H1 (cell line): ENCODE data around the gene DIPK1A. TPM values are rescaled to one million over a fixed set of nuclear protein-coding genes. Genes with fewer than 3 reads are reported as not detected.

Source experiments
- CTCF ChIA-PET: fragments of 300-600 bp; sonication (Branson Sonifier 250); formaldehyde crosslinking; loops from one replicate; lab custom pipeline; 2021; ENCODE audit not compliant: partially characterized antibody; lab: Charles Lee
- POLR2A ChIA-PET: fragments of 300-600 bp; sonication (Branson Sonifier 250); formaldehyde crosslinking; loops from one replicate; lab custom pipeline; 2021; ENCODE audit warnings: inconsistent platforms; ENCODE audit not compliant: partially characterized antibody; lab: Charles Lee
- DNase-seq, 2 experiments: peaks; one replicate each; pipeline versions ENCODE4 v3.0.0 to v3.0.0-alpha.2; 2010 to 2022; ENCODE audit warnings: low spot score in 2 of 2, low read depth in 1 of 2, mixed read lengths in 1 of 2
- FAIRE-seq: peaks from 2 replicates; lab custom pipeline; 2011; peaks lifted over from hg19 to GRCh38; lab: Jason Lieb, UNC
- H2AFZ ChIP-seq: 2 replicates; pipeline ENCODE4 v1.8.1; 2012; ENCODE audit warnings: low read length, inconsistent platforms
- H2AK5ac ChIP-seq: 2 replicates; pipeline ENCODE4 v1.6.1; 2013; ENCODE audit warnings: low read depth, low read length
- H2BK120ac ChIP-seq: replicated peaks from 2 replicates; pipeline ENCODE3; 2013; ENCODE audit warnings: low read depth, low read length, inconsistent platforms
- H2BK12ac ChIP-seq: 2 replicates; pipeline ENCODE4 v1.6.1; 2013; ENCODE audit warnings: low read depth, low read length
- H2BK15ac ChIP-seq: 2 replicates; pipeline ENCODE4 v1.6.1; 2013; ENCODE audit warnings: low read length
- H2BK20ac ChIP-seq: 2 replicates; pipeline ENCODE4 v1.6.1; 2013; ENCODE audit warnings: low read length
- H2BK5ac ChIP-seq: 2 replicates; pipeline ENCODE4 v1.6.1; 2013; ENCODE audit warnings: low read depth, low read length
- H3K14ac ChIP-seq: 2 replicates; pipeline ENCODE4 v1.6.1; 2013; ENCODE audit warnings: inconsistent platforms; ENCODE audit not compliant: insufficient read length
- H3K18ac ChIP-seq: 2 replicates; pipeline ENCODE4 v1.6.1; 2013; ENCODE audit warnings: low read length; ENCODE audit errors: extremely low read depth
- H3K23ac ChIP-seq: 2 replicates; pipeline ENCODE4 v1.6.1; 2013; ENCODE audit warnings: inconsistent platforms; ENCODE audit not compliant: insufficient read length
- H3K23me2 ChIP-seq: 2 replicates; pipeline ENCODE4 v1.6.1; 2013; ENCODE audit warnings: low read depth, low read length
- H3K27ac ChIP-seq: 2 replicates; pipeline ENCODE4 v1.6.1; 2011; ENCODE audit warnings: low read depth, low read length, inconsistent platforms
- H3K27me3 ChIP-seq, 4 experiments: replicated peaks in 1 of 4; 1 replicate in 1 of 4; 2 replicates in 3 of 4; pipeline versions ENCODE4 v1.6.1 to v1.8.1; 2011 to 2013; ENCODE audit warnings: low read length in 3 of 4, mild to moderate bottlenecking in 3 of 4, inconsistent platforms in 2 of 4, mixed read lengths in 2 of 4, moderate library complexity in 1 of 4; ENCODE audit not compliant: control insufficient read depth in 3 of 4, insufficient read depth in 3 of 4; ENCODE audit errors: extremely low read depth in 1 of 4
- H3K36me3 ChIP-seq, 4 experiments: 2 replicates each; pipeline versions ENCODE4 v1.6.1 to v1.8.1; 2011 to 2013; ENCODE audit warnings: mild to moderate bottlenecking in 4 of 4, low read length in 3 of 4, moderate library complexity in 2 of 4, control low read depth in 1 of 4, inconsistent platforms in 1 of 4; ENCODE audit not compliant: insufficient read depth in 4 of 4, control insufficient read depth in 2 of 4
- H3K4ac ChIP-seq: replicated peaks from 2 replicates; pipeline ENCODE3; 2013; ENCODE audit warnings: low read length, low read depth, mixed read lengths, inconsistent platforms; ENCODE audit not compliant: insufficient read length
- H3K4me1 ChIP-seq, 4 experiments: replicated peaks in 1 of 4; 1 replicate in 1 of 4; 2 replicates in 3 of 4; pipeline versions ENCODE4 v1.6.1 to v1.8.1; 2011 to 2013; ENCODE audit warnings: low read length in 3 of 4, inconsistent platforms in 2 of 4, mixed read lengths in 1 of 4; ENCODE audit not compliant: insufficient read depth in 4 of 4, control insufficient read depth in 3 of 4
- H3K4me2 ChIP-seq, 2 experiments: 2 replicates each; pipeline versions ENCODE4 v1.6.1 to v1.8.1; 2011 to 2013; ENCODE audit warnings: low read depth in 2 of 2, low read length in 2 of 2, control low read depth in 1 of 2, inconsistent platforms in 1 of 2, mild to moderate bottlenecking in 1 of 2; ENCODE audit not compliant: insufficient read depth in 1 of 2
- H3K4me3 ChIP-seq, 4 experiments: fragments of 200-600, 300-600 bp in 1 of 4; sonication (generic), shearing (Covaris generic), sonication (Bioruptor Twin) in 1 of 4; 2 replicates each; pipeline versions ENCODE4 v1.5.1 to v1.8.1; 2011 to 2016; ENCODE audit warnings: low read length in 4 of 4, low read depth in 3 of 4, control low read depth in 2 of 4, inconsistent platforms in 2 of 4, mild to moderate bottlenecking in 2 of 4, mixed read lengths in 1 of 4, moderate library complexity in 1 of 4; ENCODE audit not compliant: insufficient read depth in 2 of 4; ENCODE audit errors: extremely low read depth in 1 of 4
- H3K56ac ChIP-seq: replicated peaks from 2 replicates; pipeline ENCODE3; 2013; ENCODE audit warnings: low read depth, mild to moderate bottlenecking, mixed read lengths, low read length, inconsistent platforms; ENCODE audit not compliant: insufficient read length
- H3K79me1 ChIP-seq: 2 replicates; pipeline ENCODE4 v1.6.1; 2013; ENCODE audit warnings: low read depth, low read length, control low read depth
- H3K79me2 ChIP-seq, 2 experiments: 2 replicates each; pipeline versions ENCODE4 v1.6.1 to v1.8.1; 2012 to 2013; ENCODE audit warnings: low read length in 2 of 2, mild to moderate bottlenecking in 2 of 2, inconsistent platforms in 1 of 2; ENCODE audit not compliant: insufficient read depth in 2 of 2, control insufficient read depth in 1 of 2
- H3K9ac ChIP-seq, 4 experiments: replicated peaks in 1 of 4; 1 replicate in 1 of 4; 2 replicates in 3 of 4; pipeline versions ENCODE4 v1.6.1 to v1.8.1; 2011 to 2013; ENCODE audit warnings: low read depth in 3 of 4, low read length in 3 of 4, control low read depth in 2 of 4, mild to moderate bottlenecking in 2 of 4, moderate library complexity in 2 of 4, inconsistent platforms in 1 of 4; ENCODE audit errors: extremely low read depth in 1 of 4
- H3K9me3 ChIP-seq, 2 experiments: 2 replicates each; pipeline versions ENCODE4 v1.6.1 to v1.8.1; 2012 to 2013; ENCODE audit warnings: mild to moderate bottlenecking in 2 of 2, moderate library complexity in 2 of 2, control low read depth in 1 of 2, inconsistent platforms in 1 of 2, low read depth in 1 of 2, low read length in 1 of 2, mixed read lengths in 1 of 2; ENCODE audit not compliant: insufficient read depth in 2 of 2
- H4K20me1 ChIP-seq, 2 experiments: replicated peaks in 1 of 2; 2 replicates each; pipeline versions ENCODE3 to v1.8.1; 2011 to 2013; ENCODE audit warnings: inconsistent platforms in 2 of 2, low read length in 2 of 2, mild to moderate bottlenecking in 1 of 2; ENCODE audit not compliant: insufficient read depth in 2 of 2, control insufficient read depth in 1 of 2
- H4K5ac ChIP-seq: 2 replicates; pipeline ENCODE4 v1.6.1; 2013; ENCODE audit warnings: low read length, low read depth, mixed read lengths, inconsistent platforms; ENCODE audit not compliant: insufficient read length
- H4K8ac ChIP-seq: 2 replicates; pipeline ENCODE4 v1.8.0; 2013; ENCODE audit warnings: mild to moderate bottlenecking, moderate library complexity, low read length, inconsistent platforms; ENCODE audit not compliant: insufficient read depth; ENCODE audit errors: extremely low read depth
- H4K91ac ChIP-seq: replicated peaks from 2 replicates; pipeline ENCODE3; 2013; ENCODE audit warnings: low read length, mixed read lengths, inconsistent platforms; ENCODE audit not compliant: insufficient read length
- ATF2 ChIP-seq: IDR thresholded peaks from 2 replicates; pipeline ENCODE4 v1.6.1; 2012; ENCODE audit warnings: low read length, inconsistent platforms
- POLR2AphosphoS5 ChIP-seq: IDR thresholded peaks from 2 replicates; pipeline ENCODE4 v1.6.1; 2011; ENCODE audit warnings: low read depth, low read length
- SIRT6 ChIP-seq: IDR thresholded peaks from one replicate; pipeline ENCODE4 v1.7.1; 2012; ENCODE audit warnings: low read length, inconsistent platforms
- SP2 ChIP-seq: IDR thresholded peaks from 2 replicates; pipeline ENCODE4 v1.6.1; 2012; ENCODE audit warnings: mild to moderate bottlenecking, low read length, inconsistent platforms
- WGBS, 2 experiments: shearing (Covaris generic) in 1 of 2; methylation state at CpG; one replicate each; pipeline versions ENCODE4 v1.1.6 to v1.1.7; 2013 to 2015; ENCODE audit warnings: low lambda C conversion rate in 2 of 2, mixed read lengths in 2 of 2, inconsistent platforms in 1 of 2, low coverage in 1 of 2, missing lambda C conversion rate in 1 of 2; ENCODE audit not compliant: insufficient replicate concordance in 2 of 2, insufficient coverage in 1 of 2, insufficient read length in 1 of 2; ENCODE audit errors: extremely low coverage in 1 of 2, missing lambda C conversion rate in 1 of 2; 5-methylcytosine and 5-hydroxymethylcytosine counted together
- polyA plus RNA-seq, 7 experiments: library from polyadenylated mRNA; depleted of rRNA in 3 of 7; stranded (reverse) in 5 of 7; unstranded in 2 of 7; fragments of >200 nt in 5 of 7; fragments of 200-250 nt in 2 of 7; gene quantifications; 1 replicate in 5 of 7; 2 replicates in 1 of 7; 4 replicates in 1 of 7; pipeline versions ENCODE4 v1.2.1 to v1.2.3, GENCODE V29; 2011 to 2013; ENCODE audit warnings: missing spikeins in 2 of 7, mixed read lengths in 2 of 7
- total RNA-seq: library from RNA; stranded (reverse); fragmentation: NEBNext Ultra II Directional; extraction: Animal tissue kit (Norgen Biotek cat#: 25700); gene quantifications from 2 replicates; pipeline ENCODE4 v1.2.1, GENCODE V29; 2021

DIPK1A gene
- total and polyA plus RNA-seq, 2 of the 8 experiments (the other 6 are each of a cell fraction or from before 2014, with no cell fraction given), result 2.5 to 5.0 TPM

DNA sequence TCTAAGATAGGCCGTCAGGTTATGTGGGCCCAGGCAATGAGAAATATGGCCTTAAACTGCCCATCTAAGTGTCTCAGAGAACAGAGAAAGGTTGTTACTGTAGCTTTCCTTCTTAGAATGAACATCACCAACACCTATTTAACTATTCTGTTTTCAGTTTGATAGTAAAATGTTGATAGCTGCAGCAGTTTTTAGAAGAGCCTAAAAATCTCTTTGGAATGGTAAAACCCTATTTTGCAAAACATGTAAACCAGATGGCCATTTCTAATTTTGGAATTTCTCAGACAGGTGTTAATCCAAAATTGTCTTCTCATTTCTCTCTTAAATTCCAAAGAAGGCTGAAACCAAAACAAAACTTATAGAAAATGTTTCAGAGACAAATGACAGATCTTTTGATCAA lies 57.5 kb downstream of the DIPK1A start:
- Histone ChIP-seq H2BK20ac (no peak overlapping the region), H2AFZ (no peak overlapping the region), H3K27ac (no peak overlapping the region), H3K18ac (no peak overlapping the region), H3K4me2 (no peak overlapping the region), H4K20me1 (no peaks in the 10 kb centered on the region), H3K27me3 (no peaks in the 10 kb centered on the region), H3K9ac (no peak overlapping the region), H2BK5ac (no peak overlapping the region), H3K56ac (no peak overlapping the region), H3K9me3 (no peaks in the 10 kb centered on the region), H3K4ac (no peak overlapping the region), H3K4me1 (no peaks in the 10 kb centered on the region), H3K23ac (no peak overlapping the region), H4K8ac (no peak overlapping the region), H2BK12ac (no peak overlapping the region), H4K5ac (no peak overlapping the region), H2BK15ac (no peak overlapping the region), H3K4me3 (no peak overlapping the region), H3K79me1 (no peaks in the 10 kb centered on the region), H3K36me3 (no peaks in the 10 kb centered on the region), H3K79me2 (no peaks in the 10 kb centered on the region), H3K23me2 (no peaks in the 10 kb centered on the region), H2AK5ac (no peak overlapping the region), H2BK120ac (no peak overlapping the region), H3K14ac (no peak overlapping the region), H4K91ac (no peak overlapping the region)
- DNase-seq (no peak), FAIRE-seq (no peak)
- 80% methylated on average over 1 of the region's 1 CpG; no CpG with 5 or more reads in 1 of the 2 experiments for WGBS, 2 experiments
- ChIA-PET POLR2A (no interaction called here), CTCF (interaction anchor here (2.4 to 5.2 kb wide), 2 partner anchors 9 to 15 kb away, joined by 8 to 22 read pairs; no protein-coding TSS in a partner anchor)
- no peak for TF ChIP-seq ATF2
- no peak for TF ChIP-seq POLR2AphosphoS5
- no peak for TF ChIP-seq SP2
- TF ChIP-seq SIRT6, result no peak
